ENCODE measurements around the gene BNIP5. TPM values are rescaled to one million over a fixed set of nuclear protein-coding genes. Genes with fewer than 3 reads are reported as not detected.

BNIP5 gene
- total RNA-seq, 1 experiment from 2014 or later: not detected

GRCh38 chr6:36319436-36319762 is 17.3 kb downstream of the BNIP5 start (continued):
- TF ChIP-seq ZNF317 (CRISPR knock-in tag; IDR thresholded peaks at IDR 0.05; ENCODE audit: borderline replicate concordance, low read depth) (no peak), TEAD4 (CRISPR knock-in tag; IDR thresholded peaks at IDR 0.05) (no peak), ZNF219 (CRISPR knock-in tag; IDR thresholded peaks at IDR 0.05; ENCODE audit: borderline replicate concordance) (no peak), RORB (CRISPR knock-in tag; IDR thresholded peaks at IDR 0.05) (no peak)

GRCh38 chr6:36318690-36319435 is 17.8 kb downstream of the BNIP5 start:
- no peak overlapping the region for H3K4me3 Mint-ChIP-seq
- ATAC-seq: peak; percentile 39
- H3K36me3 Mint-ChIP-seq: no peaks in the 10 kb centered on the region
- ChIA-PET CTCF (interaction anchor here (0.6 to 5.4 kb wide), 7 partner anchors 11 to 224 kb away, joined by 3 to 32 read pairs (median 6); no protein-coding TSS in a partner anchor), POLR2A (no interaction called here)
- H3K9me3 Mint-ChIP-seq: no peaks in the 10 kb centered on the region
- DNase-seq (ENCODE audit: low spot score): no peak
- TF ChIP-seq FOXP4 (CRISPR knock-in tag; IDR thresholded peaks at IDR 0.05): no peak
- TF ChIP-seq ZNF232 (CRISPR knock-in tag; IDR thresholded peaks at IDR 0.05): no peak
- TF ChIP-seq OVOL2 (CRISPR knock-in tag; IDR thresholded peaks at IDR 0.05; ENCODE audit: borderline replicate concordance): no peak
- TF ChIP-seq ZMAT4 (CRISPR knock-in tag; IDR thresholded peaks at IDR 0.05): no peak
- no peak for TF ChIP-seq GRHL2 (CRISPR knock-in tag; IDR thresholded peaks at IDR 0.05; ENCODE audit: insufficient replicate concordance, severe bottlenecking)
- TF ChIP-seq GTF2I (CRISPR knock-in tag; conservative IDR thresholded peaks at IDR 0.05): no peak
- no peak for TF ChIP-seq ATF1 (CRISPR knock-in tag; IDR thresholded peaks at IDR 0.05)
- TF ChIP-seq FOXK1 (CRISPR knock-in tag; IDR thresholded peaks at IDR 0.05): no peak
- no peak for TF ChIP-seq RELA (CRISPR knock-in tag; IDR thresholded peaks at IDR 0.05; ENCODE audit: borderline replicate concordance)
- TF ChIP-seq ZNF671 (CRISPR knock-in tag; IDR thresholded peaks at IDR 0.05): no peak
- no peak for TF ChIP-seq ATF3 (CRISPR knock-in tag; conservative IDR thresholded peaks at IDR 0.05)
- peaks cover 5% of the 10 kb centered on the region for H3K4me1 Mint-ChIP-seq
- no peaks in the 10 kb centered on the region for H3K27me3 Mint-ChIP-seq (ENCODE audit: low read depth)
- H3K27ac Mint-ChIP-seq: no peak overlapping the region

- POLR2A ChIA-PET: no interaction called here
- no peak overlapping the region for H3K27ac Mint-ChIP-seq
- CTCF ChIA-PET: interaction anchor here (0.6 to 2.9 kb wide), 4 partner anchors 15 to 84 kb away, joined by 3 to 13 read pairs (median 4); no protein-coding TSS in a partner anchor
- peaks cover 5% of the 10 kb centered on the region for H3K4me1 Mint-ChIP-seq
- no peaks in the 10 kb centered on the region for H3K9me3 Mint-ChIP-seq
- TF ChIP-seq CTCF (IDR thresholded peaks at IDR 0.05) (no peak), OVOL2 (CRISPR knock-in tag; IDR thresholded peaks at IDR 0.05; ENCODE audit: borderline replicate concordance) (no peak), ZNF281 (CRISPR knock-in tag; IDR thresholded peaks at IDR 0.05) (no peak), KAT7 (CRISPR knock-in tag; IDR thresholded peaks at IDR 0.05; ENCODE audit: borderline replicate concordance) (no peak), ATF6 (CRISPR knock-in tag; IDR thresholded peaks at IDR 0.05) (no peak), NR2C2 (CRISPR knock-in tag; IDR thresholded peaks at IDR 0.05) (no peak), MYBL2 (CRISPR knock-in tag; IDR thresholded peaks at IDR 0.05) (no peak)
- DNase-seq (ENCODE audit: low spot score) (no peak), ATAC-seq (no peak)
- H3K36me3 Mint-ChIP-seq: no peaks in the 10 kb centered on the region
- no peak overlapping the region for H3K4me3 Mint-ChIP-seq
- H3K27me3 Mint-ChIP-seq (ENCODE audit: low read depth): no peaks in the 10 kb centered on the region
Observed at GRCh38 chr6:36317623-36318022, 19.1 kb downstream of the BNIP5 start.
